IMR-90 (cell line): ENCODE measurements around the gene SPAG9. TPM values are rescaled to one million over a fixed set of nuclear protein-coding genes. Genes with fewer than 3 reads are reported as not detected.
A peak's percentile ranks its signal among the peaks of the same experiment; 100 is the strongest.

ENCODE experiments used
- ATAC-seq: fragments of 200-7000 bp; cut with Tn5 transposase; 2 replicates; pipeline ENCODE4 v1.9.1; 2020; ENCODE audit warnings: low read depth, mild to moderate bottlenecking, moderate library complexity
- BruUV-seq: library from RNA; stranded (reverse); fragments of 400-500 nt; replicated peaks from 2 replicates; lab custom pipeline; 2021; lab: Mats Ljungman, UMichigan
- CTCF ChIA-PET: fragments of 300-600 bp; formaldehyde crosslinking; extraction: SDS; loops from one replicate; lab custom pipeline; 2021; ENCODE audit warnings: antibody characterized with exemption; lab: Yijun Ruan, JAX
- POLR2A ChIA-PET: fragments of 300-600 bp; sonication (Branson Sonifier 250); formaldehyde crosslinking; loops from one replicate; lab custom pipeline; 2022; ENCODE audit warnings: antibody characterized with exemption; ENCODE audit not compliant: unreplicated experiment; lab: Charles Lee
- DNase-seq: peaks from one replicate; pipeline ENCODE4 v3.0.0; 2013
- H2AFZ ChIP-seq: replicated peaks from 2 replicates; pipeline ENCODE3; 2013; ENCODE audit warnings: low read length, mild to moderate bottlenecking; ENCODE audit not compliant: poor library complexity
- H2AK5ac ChIP-seq: 2 replicates; pipeline ENCODE4 v1.6.1; 2013; ENCODE audit warnings: low read depth, low read length, inconsistent platforms
- H2AK9ac ChIP-seq: replicated peaks from 2 replicates; pipeline ENCODE3; 2013; ENCODE audit warnings: mild to moderate bottlenecking, low read depth, low read length, moderate library complexity; ENCODE audit not compliant: poor library complexity
- H2BK120ac ChIP-seq: 2 replicates; pipeline ENCODE4 v1.6.1; 2013; ENCODE audit warnings: low read depth, low read length, inconsistent platforms
- H2BK15ac ChIP-seq: 3 replicates; pipeline ENCODE4 v1.6.1; 2013; ENCODE audit warnings: low read depth, low read length, inconsistent platforms
- H2BK20ac ChIP-seq: 2 replicates; pipeline ENCODE4 v1.6.1; 2013; ENCODE audit warnings: low read depth, mild to moderate bottlenecking, inconsistent platforms, low read length, moderate library complexity
- H2BK5ac ChIP-seq: 2 replicates; pipeline ENCODE4 v1.6.1; 2013; ENCODE audit warnings: mild to moderate bottlenecking, low read depth, low read length, inconsistent platforms; ENCODE audit not compliant: poor library complexity, severe bottlenecking
- H3K14ac ChIP-seq: replicated peaks from 2 replicates; pipeline ENCODE4 v1.6.1; 2013; ENCODE audit warnings: low read depth, low read length, inconsistent platforms
- H3K18ac ChIP-seq: 2 replicates; pipeline ENCODE4 v1.6.1; 2013; ENCODE audit warnings: low read depth, low read length, control low read depth
- H3K23ac ChIP-seq: 2 replicates; pipeline ENCODE4 v1.6.1; 2013; ENCODE audit warnings: low read depth, low read length, inconsistent platforms
- H3K27ac ChIP-seq: 2 replicates; pipeline ENCODE4 v1.5.1; 2013; ENCODE audit warnings: mild to moderate bottlenecking, control low read depth, low read length; ENCODE audit not compliant: insufficient read depth
- H3K27me3 ChIP-seq: 2 replicates; pipeline ENCODE4 v1.6.1; 2013; ENCODE audit warnings: low read length; ENCODE audit not compliant: control insufficient read depth, insufficient read depth
- H3K36me3 ChIP-seq: 2 replicates; pipeline ENCODE4 v1.6.1; 2013; ENCODE audit warnings: low read length, mixed read lengths; ENCODE audit not compliant: control insufficient read depth, insufficient read depth
- H3K4ac ChIP-seq: 2 replicates; pipeline ENCODE4 v1.6.1; 2013; ENCODE audit warnings: low read depth, low read length, inconsistent platforms
- H3K4me1 ChIP-seq: 2 replicates; pipeline ENCODE4 v1.6.1; 2013; ENCODE audit warnings: low read length, mixed read lengths; ENCODE audit not compliant: control insufficient read depth, insufficient read depth
- H3K4me2 ChIP-seq: 2 replicates; pipeline ENCODE4 v1.6.1; 2013; ENCODE audit warnings: low read depth, mild to moderate bottlenecking, control low read depth, low read length, moderate library complexity
- H3K4me3 ChIP-seq: 2 replicates; pipeline ENCODE4 v1.5.1; 2013; ENCODE audit warnings: low read depth, mild to moderate bottlenecking, control low read depth, low read length, moderate library complexity; ENCODE audit not compliant: insufficient read depth
- H3K56ac ChIP-seq: 2 replicates; pipeline ENCODE4 v1.6.1; 2013; ENCODE audit warnings: low read length, inconsistent platforms; ENCODE audit not compliant: insufficient read depth; ENCODE audit errors: extremely low read depth
- H3K79me1 ChIP-seq, 2 experiments: 2 replicates each; pipeline ENCODE4 v1.6.1; 2013; ENCODE audit warnings: low read length in 2 of 2, inconsistent platforms in 1 of 2, low read depth in 1 of 2
- H3K9ac ChIP-seq: 2 replicates; pipeline ENCODE4 v1.6.1; 2013; ENCODE audit warnings: low read depth, low read length, control low read depth
- H3K9me1 ChIP-seq: 2 replicates; pipeline ENCODE4 v1.6.1; 2013; ENCODE audit warnings: low read length, inconsistent platforms; ENCODE audit not compliant: insufficient read depth
- H3K9me3 ChIP-seq: 2 replicates; pipeline ENCODE4 v1.6.1; 2013; ENCODE audit warnings: low read length; ENCODE audit not compliant: control insufficient read depth, insufficient read depth
- H4K20me1 ChIP-seq: 2 replicates; pipeline ENCODE4 v1.6.1; 2013; ENCODE audit warnings: low read length, inconsistent platforms; ENCODE audit not compliant: insufficient read depth
- H4K5ac ChIP-seq: 2 replicates; pipeline ENCODE4 v1.6.1; 2013; ENCODE audit warnings: mild to moderate bottlenecking, low read depth, low read length, control low read depth
- H4K8ac ChIP-seq, 2 experiments: 2 replicates each; pipeline ENCODE4 v1.6.1; 2013; ENCODE audit warnings: low read depth in 2 of 2, low read length in 2 of 2, control low read depth in 1 of 2, inconsistent platforms in 1 of 2
- H4K91ac ChIP-seq: 2 replicates; pipeline ENCODE4 v1.6.1; 2013; ENCODE audit warnings: low read depth, low read length, inconsistent platforms; ENCODE audit not compliant: insufficient read depth
- MXI1 ChIP-seq: IDR thresholded peaks from 2 replicates; pipeline ENCODE4 v1.6.1; 2012; ENCODE audit warnings: low read depth, mild to moderate bottlenecking, low read length, moderate library complexity, borderline replicate concordance
- RAD21 ChIP-seq: IDR thresholded peaks from 2 replicates; pipeline ENCODE4 v1.6.1; 2012; ENCODE audit warnings: low read length, improper control_type of control experiment
- SMC3 ChIP-seq: fragments of 150-350 bp; IDR thresholded peaks from 2 replicates; pipeline ENCODE4 v1.6.1; 2016; ENCODE audit warnings: low read depth, mild to moderate bottlenecking, antibody characterized with exemption, low read length, moderate library complexity
- WGBS, 2 experiments: methylation state at CpG; one replicate each; pipeline versions ENCODE4 v1.1.5 to v1.1.7; 2013; ENCODE audit warnings: missing lambda C conversion rate in 2 of 2; ENCODE audit not compliant: insufficient read length in 1 of 2; ENCODE audit errors: extremely low coverage in 2 of 2; 5-methylcytosine and 5-hydroxymethylcytosine counted together
- dilution Hi-C: fragments of 300-500 bp; cut with HindIII; formaldehyde crosslinking; loops from one replicate; pipeline ENCODE4 v1.14.3; 2018; ENCODE audit warnings: low sequenced_read_pairs; ENCODE audit not compliant: unreplicated experiment
- in situ Hi-C: fragments of 300-500 bp; cut with MboI; formaldehyde crosslinking; loops from 3 replicates; pipeline ENCODE4 v1.14.3; 2019; ENCODE audit warnings: low sequenced_read_pairs, inconsistent platforms, mixed read lengths
- intact Hi-C: fragments of 100-400 bp; cut with micrococcal nuclease; formaldehyde crosslinking; loops from 2 replicates; pipeline ENCODE4 v1.10.0; 2022
- polyA plus RNA-seq, 3 experiments: library from polyadenylated mRNA; depleted of rRNA; stranded (reverse); fragments of >200 nt; gene quantifications; 2 replicates each; pipeline ENCODE4 v1.2.3, GENCODE V29; 2012; ENCODE audit warnings: low replicate concordance in 1 of 3
- total RNA-seq: library from RNA; depleted of rRNA; stranded (reverse); fragments of >200 nt; gene quantifications from 2 replicates; pipeline ENCODE4 v1.2.3, GENCODE V29; 2012
- TF ChIP-seq, protein P1 (sequence below): conservative IDR thresholded peaks from 2 replicates; pipeline ENCODE4 v1.5.1; 2012; ENCODE audit warnings: mild to moderate bottlenecking, low read depth, low read length, improper control_type of control experiment

The SPAG9 gene
- total and polyA plus RNA-seq, 2 of the 4 experiments (the other 2 are of a cell fraction): 26.7 to 75.5 TPM

DNA sequence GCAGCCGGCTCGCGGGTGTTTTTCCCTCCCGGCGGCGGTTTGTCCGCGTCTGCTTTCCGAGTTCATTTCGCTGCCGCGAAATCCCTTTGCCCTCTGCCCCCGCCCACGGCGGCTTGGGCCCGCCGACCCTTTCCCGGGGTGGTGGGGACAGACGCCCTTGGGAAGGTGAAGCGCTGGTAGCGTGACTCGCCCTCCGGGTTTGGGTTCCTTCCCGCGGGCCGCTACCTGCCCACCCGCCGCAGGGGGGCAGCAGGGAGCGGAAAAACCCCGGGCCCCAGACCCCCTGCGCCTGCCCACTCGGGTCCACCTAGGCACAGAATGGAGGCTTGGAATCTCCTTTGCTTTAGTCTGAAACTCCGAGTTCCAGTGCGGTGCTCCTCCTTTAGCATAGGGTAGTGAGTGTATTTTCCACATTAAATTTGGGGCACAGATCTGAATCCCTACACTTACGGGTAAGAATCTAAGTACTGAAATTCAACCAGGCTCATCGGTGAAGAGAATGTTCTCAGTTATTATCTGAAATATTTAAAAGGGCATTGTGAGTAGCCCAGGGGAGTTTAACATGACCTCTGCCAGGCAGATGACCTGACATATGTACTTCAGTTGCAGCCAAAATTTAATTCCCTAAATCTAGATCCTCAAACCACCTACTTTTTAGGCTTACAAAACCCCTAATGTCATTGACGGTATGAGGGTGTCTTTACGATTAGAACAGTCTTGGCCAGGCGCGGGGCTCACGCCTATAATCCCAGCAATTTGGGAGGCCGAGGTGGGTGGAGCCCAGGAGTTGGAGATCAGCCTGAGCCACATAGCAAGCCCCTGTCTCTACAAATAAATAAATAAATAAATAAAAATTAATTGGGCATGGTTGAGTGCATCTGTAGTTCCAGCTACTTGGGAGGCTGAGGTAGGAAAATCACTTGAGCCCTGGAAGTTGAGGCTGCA is 46.6 kb upstream of the SPAG9 start:
- Histone ChIP-seq H3K4me3 (peak overlapping the region; percentile 87), H3K79me1 (peaks cover 27 to 47% of the 10 kb centered on the region in 2 experiments), H3K56ac (peak overlapping the region; percentile 82; the same call in 1 of the 2 replicates), H3K9ac (peak overlapping the region; percentile 88), H3K9me3 (no peaks in the 10 kb centered on the region), H2AK5ac (peak overlapping the region; percentile 94), H4K91ac (peak overlapping the region; percentile 90), H3K36me3 (peaks cover 33% of the 10 kb centered on the region), H4K5ac (no peak overlapping the region), H3K4me1 (peaks cover 8% of the 10 kb centered on the region; the same call in 1 of the 2 replicates), H3K27me3 (no peaks in the 10 kb centered on the region), H4K8ac (peak overlapping the region; percentile 95 to 97), H2BK20ac (no peak overlapping the region), H3K4ac (peak overlapping the region; percentile 97), H3K18ac (no peak overlapping the region), H3K23ac (peak overlapping the region; percentile 97), H2AK9ac (peak overlapping the region; percentile 99), H2BK15ac (no peak overlapping the region; the same call in 2 of the 3 replicates), H3K27ac (peak overlapping the region; percentile 87), H4K20me1 (peaks cover 19% of the 10 kb centered on the region), H2BK5ac (peak overlapping the region; percentile 71), H3K14ac (peak overlapping the region; percentile 99), H2BK120ac (peak overlapping the region; percentile 19; the same call in 1 of the 2 replicates), H2AFZ (peak overlapping the region; percentile 99), H3K9me1 (peaks cover 13% of the 10 kb centered on the region; the same call in 1 of the 2 replicates), H3K4me2 (peak overlapping the region; percentile 92)
- POLR2A ChIA-PET: no interaction called here
- WGBS, 2 experiments: 1% methylated on average over 14 of the region's 42 CpGs; no CpG with 5 or more reads in 1 of the 2 experiments
- TSS peak; percentile 43 for BruUV-seq
- ATAC-seq (peak; percentile 43), DNase-seq (peak; percentile 19)
- CTCF ChIA-PET: no interaction called here
- intact Hi-C loops (loop anchor here (2.0 to 5.0 kb wide), 2 partner anchors 94 to 370 kb away; partner anchors contain the start of genes MBTD1 and UTP18), dilution Hi-C loops (no loop called here), in situ Hi-C loops (no loop called here)
- TF ChIP-seq SMC3: peak; percentile 35; the same call in 1 of the 2 replicates
- TF ChIP-seq MXI1: no peak
- TF ChIP-seq, protein P1, sequence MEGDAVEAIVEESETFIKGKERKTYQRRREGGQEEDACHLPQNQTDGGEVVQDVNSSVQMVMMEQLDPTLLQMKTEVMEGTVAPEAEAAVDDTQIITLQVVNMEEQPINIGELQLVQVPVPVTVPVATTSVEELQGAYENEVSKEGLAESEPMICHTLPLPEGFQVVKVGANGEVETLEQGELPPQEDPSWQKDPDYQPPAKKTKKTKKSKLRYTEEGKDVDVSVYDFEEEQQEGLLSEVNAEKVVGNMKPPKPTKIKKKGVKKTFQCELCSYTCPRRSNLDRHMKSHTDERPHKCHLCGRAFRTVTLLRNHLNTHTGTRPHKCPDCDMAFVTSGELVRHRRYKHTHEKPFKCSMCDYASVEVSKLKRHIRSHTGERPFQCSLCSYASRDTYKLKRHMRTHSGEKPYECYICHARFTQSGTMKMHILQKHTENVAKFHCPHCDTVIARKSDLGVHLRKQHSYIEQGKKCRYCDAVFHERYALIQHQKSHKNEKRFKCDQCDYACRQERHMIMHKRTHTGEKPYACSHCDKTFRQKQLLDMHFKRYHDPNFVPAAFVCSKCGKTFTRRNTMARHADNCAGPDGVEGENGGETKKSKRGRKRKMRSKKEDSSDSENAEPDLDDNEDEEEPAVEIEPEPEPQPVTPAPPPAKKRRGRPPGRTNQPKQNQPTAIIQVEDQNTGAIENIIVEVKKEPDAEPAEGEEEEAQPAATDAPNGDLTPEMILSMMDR: peak; percentile 68
- peak; percentile 41 for TF ChIP-seq RAD21
